NCI-H526 (cell line): ENCODE data around the gene SYS1.

Experiments used
- DNase-seq, 2 experiments: peaks; one replicate each; lab custom pipeline; 2025; lab: John Stamatoyannopoulos, UW

SYS1 gene

GRCh38 chr20:45362804-45363610, at the start of gene SYS1:
Gene SYS1, plus strand, starts transcription at chr20:45363156. Its CDS starts 376 bp downstream, at chr20:45363532.
- DNase-seq: peak; percentile 99

- DNase-seq: no peak
These were observed 49.0 kb upstream of the SYS1 start for GRCh38 chr20:45313943-45314342.

- no peak for DNase-seq
These were observed 47.3 kb upstream of the SYS1 start for GRCh38 chr20:45315672-45316071.

- no peak for DNase-seq
These were observed 46.5 kb upstream of the SYS1 start for GRCh38 chr20:45316150-45317080.

GRCh38 chr20:45317826-45318225, 45.1 kb upstream of the SYS1 start:
- DNase-seq: no peak

GRCh38 chr20:45318386-45318939, 44.5 kb upstream of the SYS1 start:
- DNase-seq: no peak

- DNase-seq: no peak
These were observed 44.0 kb upstream of the SYS1 start for GRCh38 chr20:45318948-45319347.

GRCh38 chr20:45320948-45321595, 41.9 kb upstream of the SYS1 start:
- DNase-seq: no peak

GRCh38 chr20:45322952-45323383, 40.0 kb upstream of the SYS1 start:
- DNase-seq: peak; percentile 49 to 53

- no peak for DNase-seq
These were observed 39.2 kb upstream of the SYS1 start for GRCh38 chr20:45323731-45324130.

GRCh38 chr20:45325371-45325770, 37.6 kb upstream of the SYS1 start:
- no peak for DNase-seq

- DNase-seq: no peak
These were observed 34.5 kb upstream of the SYS1 start for GRCh38 chr20:45328451-45328850.

GRCh38 chr20:45329497-45330319, 33.2 kb upstream of the SYS1 start:
- DNase-seq: no peak

GRCh38 chr20:45330476-45330875, 32.5 kb upstream of the SYS1 start:
- no peak for DNase-seq

- DNase-seq: no peak
These were observed 26.2 kb upstream of the SYS1 start for GRCh38 chr20:45336530-45337366.

- DNase-seq: no peak
These were observed 25.4 kb upstream of the SYS1 start for GRCh38 chr20:45337367-45338120.

GRCh38 chr20:45338121-45339030, 24.6 kb upstream of the SYS1 start:
- no peak for DNase-seq

- DNase-seq: no peak
These were observed 23.9 kb upstream of the SYS1 start for GRCh38 chr20:45339084-45339483.
